ENCODE measurements around the gene JPH2.
A peak's percentile ranks its signal among the peaks of the same experiment; 100 is the strongest.
"Not testable (repeated sequence)": the region's sequence is repeated elsewhere in the genome, so short reads cannot be mapped to it uniquely, and the experiment has no call there.

JPH2 gene

GRCh38 chr20:44187054-44187771 is at the start of gene JPH2:
Gene JPH2, minus strand, starts transcription at chr20:44187188. Its CDS starts 483 bp downstream, at chr20:44186705.
- DNase-seq: no peak

DNA sequence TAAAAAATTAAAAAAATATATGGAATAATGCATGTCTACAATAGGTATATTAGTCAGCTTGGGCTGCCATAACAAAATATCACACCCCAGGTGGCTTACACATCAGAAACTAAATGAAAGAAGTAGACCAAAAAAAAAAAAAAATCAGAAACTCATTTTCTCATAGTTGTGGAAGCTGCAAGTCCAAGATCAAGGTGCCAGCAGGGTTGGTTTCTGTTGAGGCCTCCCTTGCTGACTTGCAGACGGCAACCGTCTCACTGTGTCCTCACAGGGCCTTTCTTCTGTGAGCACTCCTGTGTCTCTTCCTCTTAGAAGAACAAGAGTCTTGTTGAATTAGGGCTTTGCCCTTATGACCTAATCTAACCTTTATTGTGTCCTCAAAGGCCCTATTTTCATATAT is 48.7 kb upstream of the JPH2 start:
- DNase-seq: no peak

DNA sequence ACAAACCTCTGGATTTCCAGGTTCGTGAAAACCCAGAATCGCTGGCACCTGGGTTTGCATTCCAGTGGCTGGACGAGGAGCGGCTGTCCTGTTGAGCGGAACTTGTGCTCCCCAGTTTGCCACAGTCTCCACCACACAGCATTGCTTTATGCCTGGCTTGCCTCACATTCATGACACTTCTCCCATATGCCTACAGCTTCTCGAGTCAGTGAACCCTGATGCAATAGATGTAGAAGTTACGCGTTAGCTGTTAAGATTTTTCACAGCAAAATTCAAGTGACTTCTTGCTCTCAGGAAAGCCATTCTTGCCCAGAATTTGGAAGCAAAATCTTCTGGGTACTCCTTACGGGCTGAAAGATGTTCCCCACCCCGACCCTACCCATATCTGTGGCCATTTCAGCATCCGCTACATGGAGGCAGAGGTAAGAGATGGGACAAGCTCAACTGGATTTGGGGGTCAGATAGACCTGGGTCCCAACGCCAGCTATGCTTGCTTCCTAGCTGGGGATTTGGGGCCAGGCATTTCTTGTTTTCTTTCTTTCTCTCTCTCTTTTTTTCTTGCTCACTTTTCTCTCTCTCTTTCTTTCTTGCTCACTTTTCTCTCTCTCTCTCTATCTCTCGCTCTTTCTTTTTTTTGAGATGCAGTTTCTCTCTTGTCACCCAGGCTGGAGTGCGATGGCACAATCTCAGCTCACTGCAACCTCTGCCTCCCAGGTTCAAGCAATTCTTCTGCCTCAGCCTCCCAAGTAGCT is 47.8 kb upstream of the JPH2 start:
- DNase-seq: no peak

DNA sequence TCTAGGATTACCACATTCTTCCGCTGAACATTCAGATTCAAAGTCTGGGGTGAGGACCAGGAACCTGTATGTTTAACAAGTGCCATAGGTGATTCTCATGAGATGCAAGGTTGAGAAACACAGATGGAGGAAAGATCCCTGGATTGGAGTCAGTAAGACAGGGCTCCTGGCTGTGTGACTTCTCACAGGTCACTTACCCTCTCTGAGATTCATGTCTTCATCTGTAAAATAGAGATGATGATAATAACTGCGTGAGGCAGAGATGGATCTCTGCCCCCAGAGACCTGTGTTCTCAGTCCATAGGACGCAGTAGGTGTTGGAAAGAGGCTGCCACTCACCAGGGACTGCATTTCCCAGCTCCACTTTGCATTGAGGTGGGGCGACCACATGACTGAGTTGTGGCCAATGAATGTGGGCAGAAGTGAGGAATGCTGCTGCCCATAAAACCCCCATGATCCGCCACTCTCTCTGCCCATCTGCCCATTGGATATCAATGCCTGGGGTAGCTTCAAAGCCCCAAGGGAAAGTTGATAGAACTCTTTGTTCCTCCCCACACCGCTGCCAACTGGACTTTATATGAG is 46.5 kb upstream of the JPH2 start:
- no peak for DNase-seq

- not testable (repeated sequence) for DNase-seq
Observed at GRCh38 chr20:44232469-44232856, 45.5 kb upstream of the JPH2 start.

GRCh38 chr20:44231713-44232468 is 44.9 kb upstream of the JPH2 start:
- DNase-seq: no peak

- DNase-seq: no peak
Observed at GRCh38 chr20:44231193-44231592, 44.2 kb upstream of the JPH2 start.

DNA sequence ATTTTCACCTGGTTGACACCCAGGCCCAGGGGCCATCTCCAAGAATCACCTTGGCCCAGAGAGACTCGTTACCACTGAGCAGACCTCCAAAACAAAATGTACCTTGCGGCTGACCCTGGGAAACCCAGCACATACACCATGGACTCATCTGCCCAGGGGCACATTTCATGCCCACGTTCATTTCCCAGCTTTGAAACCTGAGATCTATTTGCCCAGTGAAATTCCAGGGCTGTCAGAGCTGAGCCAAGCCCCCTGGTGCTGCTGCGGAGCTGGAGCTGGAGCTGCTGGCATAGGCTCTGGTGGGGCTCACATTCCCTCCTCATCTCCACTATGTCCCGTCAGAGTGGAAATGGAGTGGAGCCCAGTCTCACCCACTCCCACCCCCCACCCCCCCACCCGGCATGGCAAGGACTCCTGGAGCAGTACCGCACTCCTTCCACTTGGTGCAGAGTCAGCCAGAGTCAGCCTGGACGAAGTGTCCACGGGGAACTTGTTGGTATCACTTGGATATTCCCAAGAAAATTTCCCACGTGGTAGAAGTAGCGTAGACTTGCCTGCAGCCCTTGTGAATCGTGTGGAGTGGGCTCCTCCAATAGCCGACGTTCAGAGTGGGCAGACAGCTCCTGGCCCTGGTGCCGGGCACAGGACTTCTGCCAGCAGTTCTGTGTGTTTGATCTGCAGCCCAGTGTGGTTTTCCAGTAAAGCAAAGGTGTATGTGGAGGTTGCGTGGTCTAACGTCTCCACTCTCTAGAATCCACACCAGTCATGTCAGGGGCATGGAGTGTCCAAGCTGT is 41.7 kb upstream of the JPH2 start:
- no peak for DNase-seq

- no peak for DNase-seq
Observed at GRCh38 chr20:44224637-44225036, 37.6 kb upstream of the JPH2 start.

DNA sequence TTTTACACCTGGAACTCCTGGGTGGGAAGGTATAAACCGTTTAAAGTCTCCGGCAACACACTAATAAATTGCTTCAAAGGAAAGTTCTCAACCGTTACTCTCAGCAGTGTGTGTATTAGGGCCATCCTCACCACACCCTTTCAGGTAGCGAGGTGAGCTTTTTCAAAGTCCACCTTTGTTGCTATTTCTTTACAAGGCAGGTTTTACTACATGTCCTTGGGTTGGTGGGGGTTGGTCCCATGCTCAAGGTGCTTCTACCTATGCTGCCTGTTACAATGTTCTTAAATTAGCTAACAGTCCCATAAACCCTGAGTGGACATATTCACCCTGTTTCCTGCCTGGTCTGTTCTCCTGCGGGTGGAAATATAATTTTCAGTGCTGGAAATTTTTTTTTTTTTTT is 36.7 kb upstream of the JPH2 start:
- no peak for DNase-seq

- no peak for DNase-seq
Observed at GRCh38 chr20:44222633-44223368, 35.8 kb upstream of the JPH2 start.

- DNase-seq: no peak
Observed at GRCh38 chr20:44222027-44222426, 35.0 kb upstream of the JPH2 start.

DNA sequence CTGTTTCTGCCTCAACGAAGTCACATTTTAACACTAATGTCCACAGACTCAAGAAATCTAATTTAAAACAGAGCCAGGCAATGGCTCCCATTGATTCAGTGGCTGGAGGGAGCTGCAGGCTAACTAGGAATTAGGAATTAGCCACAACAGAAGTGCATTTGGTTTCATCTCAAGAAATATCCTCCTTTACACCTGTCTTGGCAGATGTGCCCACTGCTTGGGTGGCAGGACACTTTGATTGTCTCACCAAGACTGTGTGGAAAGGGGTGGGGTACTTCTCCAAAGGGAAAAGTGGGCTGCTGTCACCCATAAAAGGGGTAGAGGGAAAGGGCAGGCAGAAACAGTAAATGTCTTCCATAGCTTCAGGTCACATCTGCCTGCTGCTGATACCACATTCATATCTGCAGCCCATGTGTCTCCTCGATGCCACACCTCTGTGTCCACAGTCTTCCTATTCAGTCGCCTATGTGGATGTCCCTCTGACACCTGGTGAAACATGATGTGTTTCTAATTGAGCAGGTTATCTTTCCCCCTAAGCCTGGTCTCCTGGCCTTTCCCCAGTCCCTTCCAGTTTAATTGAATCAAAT is 34.5 kb upstream of the JPH2 start:
- no peak for DNase-seq

- DNase-seq: no peak
Observed at GRCh38 chr20:44219791-44220190, 32.8 kb upstream of the JPH2 start.

GRCh38 chr20:44219170-44219730 is 32.3 kb upstream of the JPH2 start:
- DNase-seq: no peak

DNA sequence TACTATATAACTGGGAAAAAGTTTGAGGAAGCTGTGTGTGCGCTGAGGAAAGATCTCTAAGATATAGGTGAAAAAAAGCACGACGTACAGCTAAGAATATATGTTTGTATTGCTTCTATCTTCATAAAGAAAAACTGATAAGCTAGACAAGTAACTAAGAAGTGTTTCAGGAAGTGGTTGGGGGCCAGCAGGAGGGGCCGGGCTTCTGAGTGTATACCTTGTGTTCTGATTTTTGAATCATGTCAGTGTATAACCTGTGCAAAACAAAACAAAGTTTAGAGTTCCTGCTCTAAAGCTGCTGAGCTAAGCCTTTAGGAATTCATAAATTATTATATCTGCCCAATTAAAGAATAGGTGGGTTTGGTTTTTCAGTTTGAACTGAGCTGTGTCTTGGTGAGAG is 31.5 kb upstream of the JPH2 start:
- DNase-seq: peak; percentile 36

- DNase-seq: peak; percentile 56
Observed at GRCh38 chr20:44217342-44218092, 30.5 kb upstream of the JPH2 start.

GRCh38 chr20:44215125-44215524 is 28.1 kb upstream of the JPH2 start:
- DNase-seq: peak; percentile 71

GRCh38 chr20:44212792-44213191 is 25.8 kb upstream of the JPH2 start:
- no peak for DNase-seq
